ENCODE data around the gene ZNF669. TPM values are rescaled to one million over a fixed set of nuclear protein-coding genes. Genes with fewer than 3 reads are reported as not detected.

ZNF669 gene
- total RNA-seq, 4 donors from 2014 or later, result 4.6 to 10.5 (median 5.8) TPM

DNA sequence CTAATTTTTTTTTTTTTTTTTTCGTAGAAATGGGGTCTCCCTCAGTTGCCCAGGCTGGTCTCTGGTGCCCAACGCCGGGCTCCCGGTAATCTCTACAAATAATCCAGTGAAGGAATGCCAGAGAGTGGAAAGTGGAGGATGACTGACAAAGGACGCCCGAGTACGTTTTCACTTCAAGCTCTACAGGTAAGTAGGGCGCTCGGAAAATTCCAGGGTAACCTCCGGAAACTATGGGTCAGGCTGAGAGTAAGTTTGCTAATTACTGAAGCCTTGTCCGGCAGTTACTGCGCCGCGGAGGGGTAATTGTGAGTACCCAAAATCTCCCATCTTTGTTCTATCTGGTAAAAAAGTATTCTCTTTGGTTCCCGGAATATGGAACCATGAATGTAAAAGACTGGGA is 1.8 kb upstream of the ZNF669 start:
- H3K27me3 ChIP-seq, result no peaks in the 10 kb centered on the region
- no peak overlapping the region for H3K27ac ChIP-seq
- no peak overlapping the region for H3K4me3 ChIP-seq
- WGBS, result 89% methylated on average over 15 of the region's 15 CpGs
- TF ChIP-seq POLR2AphosphoS5 (IDR thresholded peaks at IDR 0.05) (no peak), EP300 (IDR thresholded peaks at IDR 0.05) (no peak)
- H3K9me3 ChIP-seq, result peaks cover 11% of the 10 kb centered on the region
- H3K36me3 ChIP-seq, result peaks cover 11% of the 10 kb centered on the region
- no peak for DNase-seq (ENCODE audit: low spot score in 2 of 2)
- peaks cover 24% of the 10 kb centered on the region for H3K4me1 ChIP-seq

DNA sequence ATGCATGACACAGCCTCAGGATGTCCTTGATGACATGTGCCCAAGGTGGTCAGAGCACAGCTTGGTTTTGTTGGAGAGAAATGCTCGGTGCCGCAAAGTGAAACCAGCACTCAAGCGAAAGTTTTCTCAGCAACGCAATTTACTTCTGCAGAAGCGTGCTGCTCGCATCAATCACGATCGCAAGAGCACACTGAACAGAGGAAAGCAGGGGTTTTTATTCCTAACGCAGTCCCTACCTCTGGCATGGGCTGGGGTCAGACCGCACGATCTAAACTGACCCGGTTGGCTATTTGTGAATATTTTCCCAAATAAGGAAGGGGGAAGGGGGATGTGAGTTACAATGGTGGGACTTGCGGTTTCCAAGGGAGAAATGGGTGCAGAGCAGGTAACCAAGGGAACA is 809 bp upstream of the ZNF669 start:
- 63% methylated on average over 13 of the region's 13 CpGs for WGBS
- DNase-seq (ENCODE audit: low spot score in 2 of 2), result no peak
- Histone ChIP-seq H3K4me3 (peak overlapping the region; percentile 87), H3K4me1 (peaks cover 18% of the 10 kb centered on the region), H3K27me3 (no peaks in the 10 kb centered on the region), H3K36me3 (peaks cover 21% of the 10 kb centered on the region), H3K27ac (no peak overlapping the region), H3K9me3 (peaks cover 14% of the 10 kb centered on the region)
- no peak for TF ChIP-seq POLR2A (IDR thresholded peaks at IDR 0.05)
- TF ChIP-seq EP300 (IDR thresholded peaks at IDR 0.05), result no peak
- no peak for TF ChIP-seq POLR2AphosphoS5 (IDR thresholded peaks at IDR 0.05)
- no peak for TF ChIP-seq CTCF (IDR thresholded peaks at IDR 0.05)

DNA sequence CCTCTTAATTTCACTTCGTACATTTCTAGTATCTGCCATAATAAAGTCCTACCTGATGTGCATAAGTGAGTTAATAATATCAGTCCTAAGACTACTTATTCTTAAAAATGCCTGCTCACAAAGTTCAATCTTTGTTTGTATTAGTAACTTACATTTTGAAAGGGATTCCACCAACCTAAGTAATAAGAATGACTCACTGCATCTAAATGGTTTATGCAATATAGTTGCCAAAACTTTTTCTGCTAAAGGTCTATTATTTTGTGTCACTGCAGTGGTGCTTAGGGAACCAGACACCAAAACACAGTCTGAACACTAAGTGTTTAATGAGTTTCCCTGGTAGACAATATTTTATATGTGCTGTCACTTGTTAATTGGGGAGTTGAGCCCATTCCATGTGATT is 1.8 kb downstream of the ZNF669 start:
- Histone ChIP-seq H3K27me3 (no peaks in the 10 kb centered on the region), H3K4me3 (no peak overlapping the region), H3K9me3 (peaks cover 23% of the 10 kb centered on the region), H3K27ac (no peak overlapping the region), H3K36me3 (peaks cover 36% of the 10 kb centered on the region), H3K4me1 (peaks cover 18% of the 10 kb centered on the region)
- no peak for DNase-seq (ENCODE audit: low spot score in 2 of 2)
- TF ChIP-seq EP300 (IDR thresholded peaks at IDR 0.05) (no peak), POLR2A (IDR thresholded peaks at IDR 0.05) (no peak), POLR2AphosphoS5 (IDR thresholded peaks at IDR 0.05) (no peak), CTCF (IDR thresholded peaks at IDR 0.05) (no peak)
- 95% methylated on average over 1 of the region's 1 CpG for WGBS

DNA sequence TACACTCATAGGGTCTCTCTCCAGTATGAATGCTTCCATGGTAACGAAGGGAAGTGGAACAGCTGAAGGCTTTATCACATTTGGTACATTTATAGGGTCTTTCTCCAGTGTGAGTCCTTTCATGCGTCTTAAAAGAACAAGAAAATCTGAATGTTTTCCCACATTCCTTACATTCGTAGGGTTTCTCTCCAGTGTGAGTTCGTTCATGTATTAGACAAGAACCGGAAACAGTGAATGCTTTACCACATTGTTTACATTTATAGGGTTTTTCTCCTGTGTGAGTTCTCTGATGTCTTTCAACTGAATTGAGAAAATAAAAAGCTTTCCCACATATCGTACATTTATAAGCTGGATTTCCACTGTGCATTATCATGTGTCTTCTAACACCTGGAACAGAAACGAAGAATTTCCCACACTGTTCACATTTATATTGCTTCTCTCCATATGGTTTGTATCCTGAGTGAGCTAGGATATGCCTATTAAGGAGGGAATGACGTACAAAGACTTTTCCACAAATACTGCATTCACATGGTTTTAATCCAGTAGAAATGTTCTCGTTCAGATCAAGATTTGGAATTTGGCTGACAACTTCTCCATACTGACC is 3.4 kb downstream of the ZNF669 start:
- peaks cover 41% of the 10 kb centered on the region for H3K36me3 ChIP-seq
- H3K27me3 ChIP-seq, result no peaks in the 10 kb centered on the region
- 95% methylated on average over 9 of the region's 9 CpGs for WGBS
- H3K4me3 ChIP-seq, result no peak overlapping the region
- DNase-seq (ENCODE audit: low spot score in 2 of 2), result no peak
- no peak overlapping the region for H3K27ac ChIP-seq
- peaks cover 18% of the 10 kb centered on the region for H3K4me1 ChIP-seq
- no peak for TF ChIP-seq POLR2AphosphoS5 (IDR thresholded peaks at IDR 0.05)
- TF ChIP-seq POLR2A (IDR thresholded peaks at IDR 0.05), result no peak
- no peak for TF ChIP-seq EP300 (IDR thresholded peaks at IDR 0.05)
- no peak for TF ChIP-seq CTCF (IDR thresholded peaks at IDR 0.05)
- H3K9me3 ChIP-seq, result peaks cover 26% of the 10 kb centered on the region

GRCh38 chr1:247096958-247097357 is 7.2 kb downstream of the ZNF669 start:
- no peak for DNase-seq (ENCODE audit: low spot score in 2 of 2)
- no peak for TF ChIP-seq EP300 (IDR thresholded peaks at IDR 0.05)
- TF ChIP-seq POLR2A (IDR thresholded peaks at IDR 0.05), result no peak
- no peak for TF ChIP-seq CTCF (IDR thresholded peaks at IDR 0.05)
- no peak for TF ChIP-seq POLR2AphosphoS5 (IDR thresholded peaks at IDR 0.05)
- 93% methylated on average over 5 of the region's 5 CpGs for WGBS
- no peak overlapping the region for H3K27ac ChIP-seq
- H3K9me3 ChIP-seq, result peaks cover 21% of the 10 kb centered on the region
- peaks cover 40% of the 10 kb centered on the region for H3K36me3 ChIP-seq
- H3K4me1 ChIP-seq, result no peaks in the 10 kb centered on the region
- no peaks in the 10 kb centered on the region for H3K27me3 ChIP-seq
- no peak overlapping the region for H3K4me3 ChIP-seq

DNA sequence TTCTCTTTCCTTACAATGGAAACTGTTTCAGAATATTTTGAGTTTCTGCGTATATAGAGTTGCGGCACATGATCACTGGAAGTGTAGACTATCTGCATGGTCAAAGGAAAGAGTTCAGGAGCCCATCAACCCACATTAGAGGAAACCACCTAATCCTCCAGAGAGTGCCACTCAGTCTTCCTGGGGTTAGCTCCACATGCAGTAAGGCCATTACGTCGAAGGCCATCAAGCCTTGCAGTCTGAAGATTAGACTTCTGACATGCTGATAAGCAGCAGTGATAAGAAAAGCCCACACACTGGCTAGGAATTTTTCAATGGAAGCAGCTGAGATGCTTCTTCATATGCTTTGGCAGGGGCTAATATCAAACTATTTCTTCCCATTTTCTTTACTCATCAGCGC is 7.6 kb downstream of the ZNF669 start:
- TF ChIP-seq POLR2A (IDR thresholded peaks at IDR 0.05), result no peak
- no peak for TF ChIP-seq EP300 (IDR thresholded peaks at IDR 0.05)
- TF ChIP-seq POLR2AphosphoS5 (IDR thresholded peaks at IDR 0.05), result no peak
- no peak for TF ChIP-seq CTCF (IDR thresholded peaks at IDR 0.05)
- WGBS, result 94% methylated on average over 5 of the region's 5 CpGs
- Histone ChIP-seq H3K9me3 (peaks cover 17% of the 10 kb centered on the region), H3K4me3 (no peak overlapping the region), H3K27ac (no peak overlapping the region), H3K4me1 (no peaks in the 10 kb centered on the region), H3K27me3 (no peaks in the 10 kb centered on the region), H3K36me3 (peaks cover 35% of the 10 kb centered on the region)
- DNase-seq (ENCODE audit: low spot score in 2 of 2), result no peak
